HT-29 (cell line): ENCODE results near the gene TEDC2. TPM values are rescaled to one million over a fixed set of nuclear protein-coding genes. Genes with fewer than 3 reads are reported as not detected.
"Not testable (repeated sequence)": the region's sequence is repeated elsewhere in the genome, so short reads cannot be mapped to it uniquely, and the experiment has no call there.

Experiments used
- DNase-seq: peaks from one replicate; pipeline ENCODE4 v3.0.0-alpha.2; 2015; ENCODE audit warnings: low spot score
- total RNA-seq: library from RNA; depleted of rRNA; stranded (reverse); fragments of >200 nt; shearing (Covaris generic); gene quantifications from 2 replicates; pipeline ENCODE4 v1.2.3, GENCODE V29; 2014

The TEDC2 gene
- total RNA-seq, 1 experiment from 2014 or later: 53.8 TPM

DNA sequence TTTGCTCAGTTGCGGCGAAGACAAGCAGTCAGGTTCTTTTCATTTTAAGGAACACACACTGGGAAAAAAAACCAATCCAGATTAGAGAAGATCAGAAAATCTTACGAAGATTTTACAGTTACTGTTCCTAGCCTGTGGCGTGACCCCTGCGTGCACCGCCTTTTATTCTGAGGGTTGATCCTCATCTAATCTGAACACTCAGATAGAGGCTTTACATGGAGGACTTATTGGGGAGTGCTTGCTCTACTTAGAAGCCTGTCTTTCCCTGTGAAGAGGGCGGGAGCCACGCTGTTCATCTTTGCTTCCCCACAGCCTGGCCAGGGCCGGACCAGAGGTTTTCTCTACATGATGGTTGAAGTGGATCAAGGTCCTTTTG lies 16.4 kb downstream of the TEDC2 start:
- DNase-seq: no peak

DNA sequence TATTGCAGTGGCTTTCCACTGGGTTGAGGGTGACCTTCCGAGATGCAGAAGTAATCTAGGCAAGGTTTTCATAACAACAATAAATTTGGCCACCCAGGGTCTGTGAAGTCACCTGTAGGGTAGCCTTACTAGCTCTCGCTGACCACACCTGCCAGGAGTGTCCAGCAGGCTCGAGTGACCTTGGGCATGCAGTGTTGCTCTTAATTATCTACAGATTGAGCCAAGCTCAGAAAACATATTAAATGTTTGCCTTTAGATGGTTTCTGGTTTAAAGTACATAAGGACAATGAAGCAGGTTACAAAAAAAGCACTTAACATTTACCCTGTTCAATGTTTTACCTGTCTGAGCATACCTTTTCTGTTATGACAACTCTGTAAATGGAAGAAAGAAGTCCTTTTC lies 16.8 kb downstream of the TEDC2 start:
- no peak for DNase-seq

DNA sequence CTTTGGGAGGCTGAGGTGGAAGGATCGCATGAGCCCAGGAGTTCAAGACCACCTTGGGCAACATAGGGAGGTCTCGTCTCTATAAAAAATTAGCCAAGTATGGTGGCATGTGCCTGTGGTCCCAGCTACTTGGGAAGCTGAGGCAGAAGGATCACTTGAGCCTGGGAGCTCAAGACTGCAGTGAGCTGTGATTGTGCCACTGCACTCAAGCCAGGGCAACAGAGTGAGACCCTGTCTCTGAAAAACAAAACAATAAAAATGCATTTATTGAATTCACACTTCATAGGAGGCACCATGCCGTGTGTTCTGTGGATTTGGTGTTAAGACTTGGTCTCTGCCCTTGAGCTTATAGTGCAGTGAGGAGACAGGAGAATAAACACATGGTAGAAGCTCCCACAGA lies 17.4 kb downstream of the TEDC2 start:
- no peak for DNase-seq

DNA sequence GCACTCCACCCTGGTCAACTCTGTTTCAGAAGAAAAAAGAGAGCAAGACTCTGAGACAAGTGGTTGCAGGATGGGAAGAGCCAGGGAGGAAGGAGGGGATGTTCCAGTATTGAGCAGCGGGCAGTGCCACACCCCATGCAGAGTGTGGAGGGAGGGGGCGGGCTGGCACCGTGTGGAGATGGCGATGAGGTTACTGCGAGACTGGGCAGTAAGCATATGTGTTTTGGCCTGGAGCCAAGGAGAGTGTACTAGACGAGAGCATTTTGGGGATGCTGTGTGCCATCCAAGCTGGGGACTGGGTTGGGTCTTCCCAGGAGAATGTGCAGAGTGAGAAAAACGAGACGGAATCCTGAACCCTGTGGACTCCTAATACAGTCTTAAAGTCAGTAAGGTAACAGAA lies 18.4 kb downstream of the TEDC2 start:
- DNase-seq: no peak

DNA sequence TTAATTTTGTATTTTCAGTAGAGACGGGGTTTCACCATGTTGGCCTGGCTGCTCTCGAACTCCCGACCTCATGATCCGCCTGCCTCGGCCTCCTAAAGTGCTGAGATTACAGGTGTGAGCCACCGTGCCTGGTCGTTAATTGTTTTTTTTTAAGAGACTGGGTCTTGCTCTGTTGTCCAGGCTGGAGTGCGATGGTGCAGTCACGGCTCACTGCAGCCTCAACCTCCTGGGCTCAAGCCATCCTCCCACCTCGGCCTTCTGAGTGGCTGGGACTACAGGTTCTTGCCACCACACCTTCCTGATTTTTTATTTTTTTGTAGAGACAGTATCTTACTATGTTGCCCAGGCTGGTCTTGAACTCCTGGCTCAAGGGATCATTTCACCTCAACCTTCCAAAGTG lies 20.1 kb downstream of the TEDC2 start:
- not testable (repeated sequence) for DNase-seq

DNA sequence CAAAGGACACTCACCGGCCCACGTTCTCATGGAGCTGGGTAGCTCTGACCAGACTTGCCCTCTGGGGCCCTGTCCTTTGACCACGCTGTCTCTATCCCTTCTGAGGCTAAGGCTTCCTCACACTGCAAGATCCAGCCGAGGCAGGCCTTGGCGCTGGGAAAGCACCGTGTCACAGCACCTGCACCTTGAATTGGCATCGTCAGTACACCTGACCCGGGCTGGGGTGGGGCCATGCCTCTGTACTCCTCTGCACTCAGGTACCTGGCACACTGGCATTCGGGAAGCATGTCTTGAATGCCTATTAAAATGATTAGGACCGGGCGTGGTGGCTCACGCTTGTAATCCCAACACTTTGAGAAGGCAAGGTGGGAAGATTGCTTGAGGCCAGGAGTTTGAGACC lies 21.0 kb downstream of the TEDC2 start:
- no peak for DNase-seq

DNA sequence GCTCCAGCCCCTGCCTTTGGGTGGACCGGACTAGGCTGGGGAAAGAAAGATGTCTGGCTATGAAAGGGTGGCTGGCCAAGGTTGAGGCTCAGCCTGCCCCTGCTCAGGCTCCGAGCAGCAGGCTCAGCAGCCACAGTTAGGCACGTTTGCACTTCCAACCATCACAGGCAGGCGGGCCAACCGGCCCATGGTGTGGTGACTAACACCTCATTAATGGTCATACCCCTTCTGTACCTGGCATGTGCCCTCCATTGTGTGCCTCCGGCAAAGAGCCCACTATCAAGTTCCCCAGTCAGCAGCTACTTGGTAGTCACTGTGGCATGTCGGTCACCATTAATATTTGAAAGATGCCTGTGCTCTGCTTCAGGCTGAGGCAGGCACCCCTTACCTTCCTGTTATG lies 21.8 kb downstream of the TEDC2 start:
- no peak for DNase-seq

DNA sequence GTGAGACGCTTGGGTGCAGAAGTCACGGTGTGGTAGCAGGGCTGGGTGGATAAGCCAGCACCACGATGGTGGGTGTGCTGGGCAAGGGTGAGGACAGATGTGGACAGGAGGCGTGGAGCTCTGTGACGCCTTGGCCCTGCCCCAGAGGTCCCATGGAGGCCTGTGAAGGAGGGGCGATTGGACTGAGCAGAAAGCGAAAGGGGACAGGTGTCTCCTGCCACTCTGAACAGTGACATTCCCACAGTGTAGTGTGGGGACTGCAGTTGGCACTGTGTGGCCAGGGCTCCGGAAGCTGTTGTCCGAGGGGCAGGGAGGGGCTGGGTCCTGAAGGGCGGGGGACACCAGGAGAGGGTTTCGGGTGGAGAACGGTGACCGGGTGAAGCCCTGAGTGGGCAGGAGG lies 22.3 kb downstream of the TEDC2 start:
- DNase-seq: no peak

DNA sequence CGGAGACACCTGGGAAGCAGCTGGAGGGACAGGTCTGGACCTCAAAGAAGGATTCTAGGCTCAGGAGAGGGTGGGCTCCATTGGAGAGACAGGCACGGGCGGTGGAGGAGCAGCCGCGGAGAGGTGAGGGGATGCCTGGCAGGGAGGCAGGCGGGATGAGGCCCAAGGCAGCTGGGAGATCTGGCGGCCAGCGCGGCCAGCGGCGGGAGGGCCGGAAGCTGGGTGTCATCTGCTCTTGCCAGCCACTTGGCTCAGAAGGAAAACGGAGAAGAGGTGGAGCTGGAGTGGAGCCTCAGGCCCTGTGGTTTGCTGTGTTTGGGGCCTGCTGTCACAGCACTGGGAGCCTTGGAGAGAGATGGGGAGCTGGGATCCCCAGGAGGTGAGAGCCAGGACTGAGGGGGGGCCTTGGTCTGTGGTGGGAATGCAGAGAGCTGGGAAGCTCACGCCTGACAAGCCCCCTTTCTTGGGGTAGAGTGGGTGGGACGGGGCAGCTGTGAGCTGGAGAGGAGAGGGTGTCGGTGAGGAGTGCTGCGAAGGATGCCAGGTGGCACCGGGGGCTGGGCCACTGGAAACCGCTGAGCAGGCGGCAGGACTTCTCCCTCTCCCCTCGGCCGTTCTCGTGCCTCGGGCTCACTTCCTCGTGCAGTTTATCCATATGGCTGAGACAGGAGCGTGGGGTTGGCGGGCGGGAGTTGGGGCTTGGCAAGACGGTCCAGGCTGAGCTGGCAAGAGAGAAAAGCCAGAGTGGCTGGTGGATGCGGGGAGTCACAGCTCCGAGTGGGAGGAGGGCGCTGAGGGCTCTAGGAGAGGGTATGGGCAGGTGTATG lies 23.0 kb downstream of the TEDC2 start:
- DNase-seq: no peak

DNA sequence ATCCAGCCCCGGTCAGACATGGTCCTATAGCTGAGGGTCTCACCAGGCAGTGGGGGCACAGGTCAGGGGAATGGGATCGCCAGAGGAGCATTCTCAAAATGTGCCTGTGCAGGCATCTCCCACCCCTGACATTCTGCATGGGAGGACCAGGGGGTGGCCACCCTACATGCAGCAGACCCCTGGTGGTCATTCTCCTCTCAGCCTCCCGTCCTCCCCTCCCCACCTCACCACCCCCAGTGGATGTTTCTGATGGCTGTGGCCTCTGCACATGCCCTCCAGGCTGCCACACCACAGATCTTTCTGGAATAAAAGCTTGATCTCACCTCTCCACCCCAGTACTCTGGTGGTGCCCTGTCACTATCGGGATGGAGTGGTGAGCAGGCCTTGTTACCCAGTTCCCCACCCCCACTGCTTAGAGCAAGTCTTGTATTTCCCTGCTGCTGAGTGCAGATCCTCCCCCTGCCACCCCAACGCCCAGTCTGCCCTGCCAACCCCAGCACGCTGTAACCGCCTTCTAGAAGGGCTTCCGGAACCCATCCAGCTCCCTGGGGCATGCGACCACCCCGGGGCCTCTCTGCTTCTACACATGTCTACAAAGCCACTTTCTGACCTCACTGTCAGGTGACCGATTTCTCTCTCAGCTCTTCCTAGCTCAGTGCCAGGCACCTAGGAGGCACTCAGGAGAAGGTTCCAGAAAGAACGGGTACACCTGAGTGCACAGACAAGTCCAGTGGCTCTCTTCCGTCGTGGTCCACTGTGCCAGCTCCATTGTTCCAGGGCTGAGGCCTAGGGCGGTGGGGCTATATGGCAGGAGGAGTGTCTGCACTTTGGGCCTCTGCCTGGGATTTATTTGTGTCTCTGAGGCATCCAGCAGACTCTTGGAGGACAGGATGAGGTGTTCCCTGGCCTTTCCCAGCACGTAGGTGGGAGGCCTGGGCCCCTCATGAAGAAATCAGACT lies 24.3 kb downstream of the TEDC2 start:
- no peak for DNase-seq

DNA sequence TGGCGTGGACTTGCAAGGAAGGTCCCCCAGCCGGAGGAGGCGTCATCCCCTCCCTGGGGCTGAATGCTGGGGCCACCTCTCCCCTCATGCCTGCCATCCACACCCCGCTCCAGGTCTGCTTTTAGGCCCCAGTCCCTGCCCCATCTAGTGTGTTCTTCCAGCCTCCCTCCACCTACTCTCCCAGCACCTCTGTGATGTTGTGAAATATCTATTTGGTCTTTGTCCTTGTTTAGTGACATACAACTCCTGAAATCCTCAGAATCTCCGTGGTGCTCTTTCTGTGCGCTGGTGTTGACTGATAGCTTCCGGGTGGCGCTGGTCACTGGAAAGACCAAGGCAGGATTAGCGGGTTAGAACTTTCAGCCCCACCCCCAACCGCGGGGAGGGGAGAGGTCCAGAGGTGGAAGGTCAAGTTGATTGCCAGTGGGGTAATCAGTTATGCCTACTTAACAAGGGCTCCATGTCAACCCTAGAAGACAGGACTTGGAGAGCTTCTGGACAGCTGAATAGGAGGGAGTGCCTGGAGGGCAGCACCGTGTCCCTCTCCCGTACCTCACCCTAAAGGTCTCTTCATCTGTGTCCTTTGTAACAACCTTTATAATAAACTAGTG lies 25.1 kb downstream of the TEDC2 start:
- no peak for DNase-seq

DNA sequence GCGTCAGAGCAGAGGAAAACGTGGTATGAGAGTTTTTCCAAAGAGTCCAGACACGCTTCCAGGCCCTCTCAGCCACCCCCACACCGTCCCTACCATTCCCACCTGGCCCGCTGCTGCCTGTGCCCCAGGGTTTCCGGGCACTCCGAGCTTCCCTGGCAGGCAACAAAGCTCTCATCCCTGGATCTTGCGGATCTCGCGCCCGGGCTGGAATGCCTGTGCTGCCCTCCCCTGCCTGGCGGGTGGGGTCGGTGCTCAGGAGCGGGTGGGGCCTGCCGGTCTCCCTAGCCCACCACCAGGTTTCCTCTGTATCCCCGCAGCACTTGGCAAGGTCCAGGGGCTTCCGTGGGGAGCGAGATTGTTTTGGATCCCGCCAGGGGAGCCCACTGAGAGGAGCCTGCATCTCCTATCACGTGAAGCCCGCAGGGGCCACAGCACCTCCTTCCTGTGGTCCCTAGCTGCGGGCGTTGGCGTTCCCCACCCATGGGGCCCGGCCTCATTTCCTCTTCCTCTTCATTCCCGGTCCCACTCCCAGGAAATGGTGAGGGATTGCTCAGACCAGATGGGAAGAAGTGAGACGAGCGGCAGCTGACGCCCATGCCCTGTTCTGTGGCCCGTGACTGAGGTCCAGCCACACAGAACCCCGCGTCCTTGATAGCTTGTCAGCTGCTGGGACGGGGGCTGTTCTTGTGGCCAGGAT lies 26.1 kb downstream of the TEDC2 start:
- no peak for DNase-seq

DNA sequence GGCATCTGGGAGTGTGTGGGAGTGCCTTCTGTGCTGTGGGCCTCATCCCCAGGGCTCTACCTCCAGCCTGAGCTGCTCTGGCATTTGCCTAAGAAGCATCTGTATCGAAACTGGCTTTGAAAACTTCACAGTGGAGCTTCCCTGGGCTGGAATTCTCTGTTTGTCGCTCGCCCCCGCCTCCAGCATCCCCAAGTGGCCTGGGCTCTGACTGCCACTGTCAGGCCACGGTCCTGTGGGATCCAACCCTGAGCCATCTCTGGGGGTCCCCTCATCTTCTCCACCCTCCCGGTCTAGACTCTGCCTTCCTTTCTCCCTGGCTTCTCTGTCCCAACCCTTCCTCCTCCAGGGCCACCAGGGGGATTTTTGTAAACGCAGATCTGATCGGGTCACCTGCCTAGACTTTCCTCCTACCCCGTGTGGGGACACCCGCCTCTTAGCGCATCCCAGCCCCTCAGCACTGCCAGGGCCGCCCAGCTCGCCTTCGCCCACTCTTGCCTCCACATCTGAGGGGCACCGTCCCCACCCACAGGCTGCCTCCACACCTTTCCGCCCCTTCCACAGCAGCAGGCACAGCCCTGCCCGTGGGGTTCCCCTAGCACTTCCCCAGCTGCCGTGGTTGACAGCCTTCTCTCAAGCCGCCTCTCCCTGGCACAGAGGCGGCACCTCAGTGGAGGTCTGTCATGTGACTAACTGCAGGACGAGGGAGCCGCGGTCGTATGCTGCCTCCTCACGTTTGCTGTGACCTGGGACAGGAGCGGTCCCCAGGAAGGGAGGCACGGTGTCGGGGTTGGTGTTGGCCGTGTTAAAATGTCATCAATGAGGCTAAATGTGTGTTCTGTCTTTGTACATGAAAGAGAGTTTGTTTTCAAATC lies 27.0 kb downstream of the TEDC2 start:
- DNase-seq: no peak

DNA sequence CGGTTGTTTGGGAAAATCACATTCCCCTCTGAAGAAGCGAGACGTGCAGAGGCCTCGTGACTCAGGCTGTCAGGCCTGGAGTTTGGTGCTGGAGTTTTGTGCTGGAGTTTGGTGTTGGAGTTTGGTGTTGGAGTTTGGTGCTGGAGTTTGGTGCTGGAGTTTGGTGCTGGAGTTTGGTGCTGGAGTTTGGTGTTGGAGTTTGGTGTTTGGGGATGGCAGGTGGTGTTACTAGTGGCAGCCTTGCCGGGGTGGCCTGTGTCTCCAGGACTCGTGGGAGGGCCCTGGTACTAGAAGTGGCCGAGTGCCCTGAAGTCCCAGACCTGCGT lies 27.6 kb downstream of the TEDC2 start:
- no peak for DNase-seq

DNA sequence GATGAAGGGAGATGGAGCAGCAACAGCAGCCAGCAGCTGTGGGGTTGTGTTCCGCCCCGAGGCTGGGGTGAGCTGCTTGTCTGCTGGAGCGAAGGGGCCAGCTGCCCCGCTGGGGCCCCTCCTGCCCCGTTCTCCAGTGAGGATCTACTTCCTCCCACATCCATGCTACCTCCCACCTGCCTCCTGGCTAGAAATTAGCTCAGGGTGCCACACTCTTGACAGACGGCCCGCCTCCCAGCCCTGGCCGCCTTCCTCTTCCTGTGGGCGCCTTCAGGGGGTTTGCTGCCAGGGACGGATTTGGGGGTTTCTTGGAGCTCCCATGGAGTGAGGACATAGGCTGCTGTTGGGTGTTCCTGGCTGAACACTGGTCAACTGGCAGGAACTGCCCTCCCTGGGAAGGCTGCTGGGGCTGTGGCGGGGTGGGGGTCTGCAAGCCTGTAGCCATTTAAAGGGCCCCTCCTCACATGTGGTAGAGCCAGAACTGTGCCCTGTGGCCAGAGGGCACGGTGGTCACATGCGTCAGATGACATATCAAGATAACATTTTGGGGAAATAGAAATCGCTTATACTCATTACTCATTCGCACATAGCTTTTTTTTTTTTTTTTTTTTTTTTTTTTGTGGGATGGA lies 28.1 kb downstream of the TEDC2 start:
- DNase-seq: no peak

DNA sequence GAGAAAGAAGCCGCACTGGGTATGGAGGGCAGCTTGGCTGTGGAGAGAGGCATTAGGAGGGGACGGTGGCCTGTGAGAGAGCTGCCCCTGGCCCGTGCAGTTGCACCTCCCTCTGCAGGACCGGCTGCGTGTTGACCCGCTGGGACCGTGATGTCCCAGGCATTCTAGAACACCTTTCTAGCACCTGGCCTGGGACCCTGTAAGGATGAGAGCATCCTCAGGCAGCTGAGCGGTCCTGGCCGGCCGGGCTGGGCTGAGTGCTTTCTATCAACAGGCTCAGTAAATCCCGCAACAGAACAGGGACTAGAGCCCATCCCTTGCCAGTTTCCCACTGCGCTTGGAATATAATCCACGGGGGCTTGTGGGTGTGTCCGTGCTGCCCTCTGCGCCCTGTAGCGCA lies 29.7 kb downstream of the TEDC2 start:
- DNase-seq: no peak

DNA sequence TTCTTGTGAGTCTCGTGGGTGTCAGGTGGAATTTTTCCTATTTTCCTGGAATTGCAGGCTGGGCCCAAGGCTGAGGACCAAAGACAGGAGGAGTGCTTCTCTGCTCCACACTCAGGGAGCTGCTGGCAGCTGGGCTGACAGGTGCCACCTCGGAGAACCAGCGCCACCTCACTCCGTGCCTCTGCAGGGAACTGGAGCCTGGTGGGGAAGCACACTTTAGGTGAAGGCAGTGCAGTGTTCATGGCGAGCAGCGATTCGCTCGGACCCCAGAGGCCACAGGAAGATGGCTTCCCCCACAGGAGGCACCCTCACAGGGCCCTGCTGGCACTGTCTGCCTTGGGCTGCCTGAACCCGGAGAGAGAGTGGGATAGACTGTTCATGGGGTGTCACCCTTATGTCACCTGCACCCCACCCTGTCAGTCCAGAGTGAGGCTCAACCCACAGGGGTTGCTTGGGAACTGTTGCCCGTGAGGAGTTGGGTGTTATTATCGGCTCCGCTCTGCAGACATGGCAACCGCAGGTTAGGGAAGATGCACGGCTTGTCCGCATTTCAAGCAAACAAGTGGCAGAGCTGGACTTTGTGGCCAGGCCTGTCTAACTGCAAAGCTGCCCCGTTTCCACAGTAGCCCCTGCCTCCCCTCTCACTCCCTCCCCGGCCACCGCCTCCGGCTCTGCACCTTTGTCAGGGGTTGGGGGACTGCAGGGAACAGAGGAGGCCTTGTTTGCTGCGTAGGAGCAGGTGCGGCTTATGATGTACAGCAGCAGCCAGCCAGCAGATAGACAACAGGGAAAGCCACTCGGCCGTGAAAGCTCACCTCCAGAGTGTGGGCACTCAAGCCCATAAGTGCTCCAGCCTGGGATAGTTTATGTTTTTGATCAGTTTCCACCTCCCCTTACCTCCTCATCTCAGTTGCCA lies 30.5 kb downstream of the TEDC2 start:
- no peak for DNase-seq

DNA sequence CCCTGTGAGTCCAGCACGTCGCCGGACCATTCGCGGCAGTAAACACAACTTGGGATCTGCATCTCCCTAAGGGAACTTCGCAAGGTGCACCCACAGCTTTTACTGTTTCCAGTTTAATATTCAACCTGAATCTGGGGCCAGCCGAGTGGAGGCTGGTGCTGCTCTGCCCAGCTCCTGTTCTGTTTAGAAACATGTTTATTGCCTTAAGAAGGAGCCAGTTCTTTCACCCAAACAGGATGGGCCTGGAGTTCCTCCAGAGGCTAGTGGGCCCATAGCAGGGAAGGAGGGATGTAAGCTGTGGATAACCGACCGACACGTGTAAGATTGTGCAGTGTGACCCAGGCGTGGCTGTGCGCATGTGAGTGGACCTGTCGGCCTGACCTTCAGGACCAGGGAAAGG lies 32.4 kb downstream of the TEDC2 start:
- no peak for DNase-seq

DNA sequence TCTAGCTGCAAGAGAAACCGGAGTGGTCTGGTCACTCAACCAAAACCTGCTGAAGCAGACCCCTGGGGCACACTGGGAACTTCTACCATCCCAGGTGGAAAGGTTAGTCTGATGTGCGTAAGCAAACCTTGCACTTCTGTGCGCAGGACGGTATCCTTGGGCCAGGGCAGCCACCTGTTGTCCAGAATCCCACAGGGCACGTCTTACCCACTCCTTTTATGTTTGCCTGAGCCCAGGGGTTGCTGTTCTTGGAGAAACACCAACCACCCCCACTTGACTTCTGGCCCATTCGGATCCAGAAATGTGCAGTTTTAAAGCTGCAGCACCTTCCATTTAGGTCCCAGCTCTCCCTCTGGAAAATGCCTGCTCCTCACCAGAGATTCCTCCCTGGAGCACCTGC lies 33.7 kb downstream of the TEDC2 start:
- no peak for DNase-seq
